GM21423 (cell line): ENCODE data around the gene UBE2B.
"Not testable (repeated sequence)": the region's sequence is repeated elsewhere in the genome, so short reads cannot be mapped to it uniquely, and the experiment has no call there.

Experiments
- ATAC-seq: cut with Tn5 transposase; IDR thresholded peaks from one replicate; pipeline ENCODE4 v1.9.1; 2021; ENCODE audit warnings: mild to moderate bottlenecking, moderate library complexity; ENCODE audit not compliant: unreplicated experiment

UBE2B gene

DNA sequence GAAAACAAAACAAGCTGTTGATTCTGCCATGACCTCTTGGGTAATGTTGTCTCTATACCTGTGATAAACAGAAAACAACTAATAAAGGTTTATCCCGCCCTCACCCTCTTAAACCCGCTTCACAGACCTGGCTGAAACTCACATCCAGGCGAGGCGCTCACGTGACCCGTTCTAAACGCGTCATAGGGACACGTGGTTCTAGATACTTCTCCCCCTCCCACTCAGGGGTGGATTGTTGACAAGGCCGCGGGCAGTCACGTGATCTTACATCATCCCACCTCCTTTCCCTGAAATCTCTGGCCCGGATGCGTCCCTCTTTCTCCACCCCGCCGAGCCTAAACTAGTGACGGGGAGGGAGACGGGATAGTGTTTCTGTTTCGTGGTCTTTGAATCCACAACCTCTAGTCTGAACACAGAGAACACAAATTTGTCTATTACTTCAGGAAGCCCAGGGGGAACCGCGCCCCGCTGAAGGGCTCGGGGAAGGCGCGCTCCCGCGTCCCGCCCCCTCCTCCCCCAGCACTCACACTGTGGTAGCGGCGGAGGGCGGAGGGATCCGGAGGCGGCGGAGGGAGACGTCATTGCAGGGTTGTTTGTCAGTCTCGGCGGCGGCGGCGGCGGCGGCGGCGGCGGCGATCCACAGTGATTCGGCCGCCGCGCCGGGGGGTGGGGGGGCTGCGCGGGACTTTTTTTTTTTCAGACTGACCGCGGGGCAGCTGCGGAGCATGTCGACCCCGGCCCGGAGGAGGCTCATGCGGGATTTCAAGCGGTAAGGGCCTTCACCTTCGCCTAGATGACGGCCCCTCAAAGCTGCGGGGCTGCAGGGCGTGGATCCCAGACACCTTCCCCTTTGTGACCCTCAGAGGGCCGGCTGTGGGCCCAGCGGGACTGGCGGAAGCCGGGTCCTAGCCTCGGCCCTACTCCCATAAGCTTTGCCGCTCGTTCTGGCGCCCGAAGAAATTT, at the start of gene UBE2B:
Gene UBE2B (plus strand): TSS at position 699 of the 963 bp plus-strand sequence. CDS start 27 bp downstream, at position 726.
- ATAC-seq = peak; percentile 69

DNA sequence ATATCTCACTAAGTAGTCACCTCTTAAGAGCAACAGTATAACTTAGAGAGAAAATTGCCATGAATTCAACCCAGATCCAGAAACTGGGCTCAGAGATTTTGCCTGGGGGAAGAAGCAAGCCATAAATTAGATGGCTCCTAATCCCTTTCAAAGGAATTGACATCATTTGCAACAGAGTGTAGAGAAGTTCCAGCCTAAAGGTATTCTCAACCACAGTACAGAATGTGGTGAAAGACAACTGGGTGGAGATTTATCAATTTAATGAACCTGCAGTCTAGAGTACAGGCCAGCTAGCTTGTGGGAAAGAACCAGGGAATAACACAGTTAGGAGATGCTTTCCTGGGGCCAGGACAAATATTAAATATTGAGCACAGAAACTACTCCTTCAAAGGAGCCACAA, 44.0 kb upstream of the UBE2B start:
- no peak for ATAC-seq

GRCh38 chr5:134328619-134329018, 42.8 kb upstream of the UBE2B start:
- ATAC-seq = no peak

GRCh38 chr5:134336833-134337232, 34.5 kb upstream of the UBE2B start:
- not testable (repeated sequence) for ATAC-seq

DNA sequence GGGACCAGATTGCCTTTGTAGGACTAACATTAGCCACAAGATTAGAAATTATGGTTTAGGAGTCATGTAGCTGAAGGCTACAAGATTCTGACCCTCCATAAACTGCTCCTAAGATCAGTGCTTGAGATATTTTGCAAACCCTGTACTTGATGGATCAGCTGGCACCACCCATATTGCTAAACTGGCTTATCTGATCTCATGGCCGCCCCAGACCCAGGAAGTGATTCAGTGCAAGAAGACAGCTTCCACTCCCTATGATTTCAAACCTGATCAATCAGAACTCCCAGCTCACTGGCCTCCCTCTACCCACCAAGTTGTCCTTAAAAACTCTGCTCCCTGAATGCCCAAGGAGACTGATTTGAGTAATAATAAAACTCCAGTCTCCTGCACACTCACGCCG, 27.9 kb upstream of the UBE2B start:
- ATAC-seq = not testable (repeated sequence)

DNA sequence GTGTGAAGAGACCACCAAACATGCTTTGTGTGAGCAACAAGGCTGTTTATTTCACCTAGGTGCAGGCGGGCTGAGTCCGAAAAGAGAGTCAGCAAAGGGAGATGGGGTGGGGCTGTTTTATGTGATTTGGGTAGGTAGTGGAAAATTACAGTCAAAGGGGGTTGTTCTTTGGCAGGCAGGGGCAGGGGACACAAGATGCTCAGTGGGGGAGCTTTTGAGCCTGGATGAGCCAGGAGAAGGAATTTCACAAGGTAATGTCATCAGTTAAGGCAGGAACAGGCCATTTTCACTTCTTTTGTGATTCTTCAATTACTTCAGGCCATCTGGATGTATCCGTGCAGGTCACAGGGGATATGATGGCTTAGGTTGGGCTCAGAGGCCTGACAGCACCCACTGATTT, 25.9 kb upstream of the UBE2B start:
- not testable (repeated sequence) for ATAC-seq

DNA sequence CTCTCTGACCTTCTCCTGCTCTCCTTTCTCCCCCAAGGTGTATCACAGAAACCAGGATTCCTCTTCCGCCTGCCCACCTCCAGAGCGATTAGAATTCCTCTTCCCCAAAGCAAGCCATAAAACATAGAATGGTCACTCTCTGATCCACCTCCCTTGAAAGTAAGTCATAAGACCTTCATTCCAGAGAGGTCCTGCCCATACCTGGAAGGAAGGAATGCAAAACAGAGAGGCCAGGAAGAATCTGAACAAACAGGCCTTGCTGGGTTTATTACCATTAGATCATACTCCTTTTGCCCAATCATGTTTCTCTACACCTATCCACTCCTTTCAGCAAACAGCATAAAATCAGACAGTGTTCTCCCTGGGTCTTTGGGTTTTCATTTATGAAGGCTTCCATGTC, 25.4 kb upstream of the UBE2B start:
- ATAC-seq = no peak

DNA sequence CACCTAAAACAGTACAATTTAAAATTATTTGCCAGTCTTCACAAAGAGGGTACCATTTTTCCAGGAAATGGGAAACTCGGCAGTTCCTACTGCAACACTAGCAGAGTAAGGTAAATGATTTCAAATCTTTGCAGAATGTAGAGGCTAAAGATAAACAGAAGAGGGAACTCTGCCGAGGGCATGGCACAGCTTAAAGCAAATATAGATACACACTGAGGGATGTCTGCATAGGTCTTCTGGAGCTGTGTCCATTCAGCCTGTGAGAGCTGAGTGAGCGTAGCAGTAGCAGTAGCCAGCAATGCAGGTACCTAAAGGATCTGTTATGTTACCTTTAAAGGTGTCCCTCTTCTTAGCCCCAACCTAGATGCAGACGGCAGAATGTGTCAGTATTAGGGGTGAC, 21.9 kb upstream of the UBE2B start:
- no peak for ATAC-seq

GRCh38 chr5:134355681-134356080, 15.7 kb upstream of the UBE2B start:
- ATAC-seq = no peak

GRCh38 chr5:134365604-134366003, 5.8 kb upstream of the UBE2B start:
- no peak for ATAC-seq

DNA sequence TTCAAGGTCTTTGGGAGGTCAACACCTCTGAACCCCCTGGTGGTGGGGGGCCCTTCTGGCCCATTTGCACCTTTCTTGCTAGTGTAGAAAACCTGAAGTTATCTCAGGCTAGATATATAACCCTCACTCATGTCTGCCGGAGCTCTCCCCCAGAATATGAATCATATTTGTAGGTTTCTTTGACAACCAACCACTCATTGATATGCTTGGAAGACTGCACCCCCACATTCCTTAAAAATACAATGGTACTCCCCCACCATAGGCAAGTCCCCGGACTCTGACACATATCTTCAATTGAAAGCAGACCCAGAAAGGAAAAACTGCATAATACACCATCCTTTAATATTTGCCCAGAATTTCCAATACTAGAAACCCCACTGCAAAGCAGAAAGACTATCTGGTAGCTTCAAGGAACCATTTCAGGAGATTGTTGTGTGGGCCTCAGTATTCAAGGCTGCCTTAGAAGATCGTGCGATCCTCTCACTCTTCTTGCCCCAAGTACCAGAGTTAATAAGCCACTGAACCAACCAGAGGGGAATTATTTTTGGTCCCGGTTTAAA, 978 bp upstream of the UBE2B start:
- peak; percentile 7 for ATAC-seq

DNA sequence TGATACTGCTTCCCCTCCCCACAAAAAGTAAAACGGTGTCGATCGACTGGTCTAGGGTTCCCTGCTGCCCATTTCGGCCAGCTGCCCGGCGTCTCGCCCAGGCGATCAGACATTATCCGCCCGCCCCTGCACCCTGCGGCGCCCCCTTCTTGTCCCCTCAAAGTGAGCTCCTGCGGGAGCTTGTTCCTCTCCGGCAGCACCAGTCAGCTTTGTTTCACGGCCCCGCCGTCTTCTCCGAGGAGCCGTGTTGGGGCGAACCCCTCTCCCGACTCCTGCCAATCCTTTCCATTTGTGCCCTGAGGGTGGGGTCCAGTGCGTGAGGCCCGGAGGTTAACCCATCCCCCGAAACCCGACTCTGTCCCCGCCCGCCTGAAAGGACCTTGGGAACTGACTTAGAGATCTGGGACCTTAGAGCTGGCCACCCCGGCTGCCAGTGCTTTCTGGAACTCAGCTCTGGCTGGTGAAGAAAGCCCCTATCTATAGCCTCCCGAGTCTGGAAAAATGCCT, 518 bp downstream of the UBE2B start:
- ATAC-seq = no peak

GRCh38 chr5:134373633-134374032, 2.3 kb downstream of the UBE2B start:
- ATAC-seq = not testable (repeated sequence)

DNA sequence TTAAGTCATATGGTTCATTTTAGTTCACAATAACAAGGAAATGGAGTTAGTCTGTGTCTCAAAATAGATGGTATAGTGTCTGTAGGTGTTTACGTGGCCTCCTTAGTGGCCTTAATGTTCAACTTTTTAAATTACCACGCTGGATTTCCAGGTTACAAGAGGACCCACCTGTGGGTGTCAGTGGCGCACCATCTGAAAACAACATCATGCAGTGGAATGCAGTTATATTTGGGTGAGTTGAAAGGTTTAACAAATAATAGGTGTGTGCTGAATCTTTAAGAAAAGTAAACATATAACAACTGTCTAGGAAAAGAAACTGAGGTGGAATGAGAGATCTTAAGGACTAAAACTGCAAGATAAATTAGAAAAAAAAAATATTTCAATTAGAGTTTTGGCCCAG, 2.9 kb downstream of the UBE2B start:
- ATAC-seq = no peak

GRCh38 chr5:134380346-134380745, 9.0 kb downstream of the UBE2B start:
- ATAC-seq = no peak

DNA sequence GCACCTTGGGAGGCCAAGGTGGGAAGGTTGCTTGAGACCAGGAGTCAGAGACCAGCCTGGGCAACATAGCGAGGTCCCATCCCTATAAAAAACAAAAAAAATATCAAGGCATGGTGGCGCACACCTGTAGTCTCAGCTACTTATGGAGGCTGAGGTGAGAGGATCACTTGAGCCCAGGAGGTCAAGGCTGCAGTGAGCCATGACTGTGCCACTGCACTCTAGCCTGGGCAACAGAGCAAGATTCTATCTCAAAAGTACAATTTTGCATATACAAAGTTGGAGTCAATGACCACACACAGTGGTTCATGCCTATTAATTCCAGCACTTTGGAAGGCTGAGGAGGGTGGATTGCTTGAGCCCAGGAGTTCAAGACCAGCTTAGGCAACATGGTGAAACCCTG, 10.8 kb downstream of the UBE2B start:
- not testable (repeated sequence) for ATAC-seq

GRCh38 chr5:134383980-134384697, 12.8 kb downstream of the UBE2B start:
- no peak for ATAC-seq

DNA sequence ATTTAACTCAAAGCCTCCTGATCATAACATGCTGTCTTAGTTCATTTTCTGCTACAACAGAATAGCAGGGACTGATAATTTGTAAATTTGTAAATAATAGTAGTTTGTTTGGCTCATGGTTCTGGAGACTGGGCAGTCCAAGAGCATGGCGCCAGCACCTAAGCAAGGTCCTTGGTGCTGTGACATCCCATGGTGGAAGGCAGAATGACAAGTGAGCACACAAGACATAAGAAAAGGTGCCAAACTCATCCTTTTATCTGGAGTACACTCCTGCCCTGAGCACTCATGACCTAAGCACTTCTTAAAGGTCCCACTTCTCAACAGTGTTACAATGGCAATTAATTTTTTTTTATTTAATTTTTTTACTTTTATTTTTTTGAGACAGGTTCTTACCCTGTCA, 16.1 kb downstream of the UBE2B start:
- no peak for ATAC-seq

- ATAC-seq = no peak
These were observed 20.9 kb downstream of the UBE2B start for GRCh38 chr5:134392301-134392700.

DNA sequence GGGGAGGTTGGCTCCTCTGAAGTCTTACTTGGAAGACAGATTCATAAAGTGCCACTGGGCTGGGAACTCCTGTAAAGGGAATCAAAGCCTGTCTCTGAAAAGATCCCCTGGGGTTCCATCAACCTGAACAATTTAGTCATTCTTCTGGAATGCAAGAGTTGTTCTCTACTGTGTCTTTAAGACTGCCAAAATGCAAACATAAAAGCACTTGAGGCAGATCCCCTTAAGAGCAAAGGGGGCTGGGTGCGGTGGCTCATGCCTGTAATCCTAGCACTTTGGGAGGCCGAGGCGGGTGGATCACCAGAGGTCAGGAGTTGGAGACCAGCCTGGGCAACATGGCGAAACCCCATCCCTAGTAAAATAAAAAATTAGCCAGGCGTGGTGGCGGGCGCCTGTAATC, 23.6 kb downstream of the UBE2B start:
- ATAC-seq = no peak

DNA sequence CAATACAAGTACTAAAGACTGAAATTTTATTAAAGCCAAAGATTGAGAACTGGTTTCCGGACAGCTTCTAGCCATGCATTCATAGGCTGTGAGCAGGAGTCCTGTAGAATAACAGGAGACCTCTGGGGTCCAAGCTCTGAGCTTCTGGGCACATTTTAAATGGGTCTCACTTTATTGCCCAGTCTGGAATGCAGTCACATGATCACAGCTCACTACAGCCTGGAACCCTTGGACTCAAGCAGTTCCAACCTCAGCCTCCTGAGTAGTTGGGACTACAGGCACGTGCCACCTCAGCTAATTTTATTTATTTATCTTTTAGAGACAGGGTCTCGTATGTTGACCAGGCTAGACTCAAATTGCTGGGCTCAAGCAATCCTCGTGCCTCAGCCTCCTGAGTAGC, 24.9 kb downstream of the UBE2B start:
- ATAC-seq = no peak
